NCI-H510A treated with DMSO at 0.1 percent for 48 hours (cell line): ENCODE measurements around the gene TRABD2B.

Experiments
- DNase-seq: peaks from one replicate; lab custom pipeline; 2025; lab: John Stamatoyannopoulos, UW

TRABD2B gene

DNA sequence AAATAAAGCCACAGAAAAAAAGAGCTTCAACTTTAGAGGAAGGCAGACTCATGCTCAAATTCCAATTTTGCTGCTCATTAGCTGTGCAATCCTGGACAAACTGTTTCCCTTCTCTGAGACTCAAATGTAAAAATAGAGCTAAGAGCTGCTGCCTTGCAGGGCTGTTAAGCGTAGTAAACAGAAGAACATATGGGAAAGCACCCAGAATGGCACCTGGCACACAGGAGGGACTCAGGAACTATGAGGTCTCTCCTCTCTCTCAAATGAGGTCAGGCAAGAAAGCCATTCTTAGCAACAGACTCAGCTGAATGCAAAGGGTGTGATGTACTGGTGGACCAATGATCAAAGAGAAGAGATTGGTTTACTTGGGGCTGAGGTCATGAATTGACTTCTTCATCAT is 61.3 kb downstream of the TRABD2B start:
- DNase-seq = no peak

DNA sequence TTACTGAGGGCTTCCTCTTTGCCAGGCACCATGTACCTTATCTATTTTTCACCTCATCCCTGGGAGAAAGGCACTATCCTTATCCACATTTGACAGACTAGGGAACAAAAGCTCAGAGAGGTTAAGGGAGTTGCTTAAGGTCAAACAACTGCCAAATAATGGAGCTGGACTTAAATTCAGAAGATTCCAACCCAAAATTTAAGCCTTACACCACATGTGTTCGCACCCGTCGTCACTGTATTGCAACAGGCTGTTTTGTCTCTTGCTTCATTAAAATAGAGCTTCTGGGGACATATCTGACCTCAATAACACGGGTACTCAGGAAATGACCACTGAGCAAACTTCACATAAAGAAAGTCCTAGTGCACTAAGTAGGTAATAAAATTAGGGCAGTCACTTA is 62.0 kb downstream of the TRABD2B start:
- no peak for DNase-seq

DNA sequence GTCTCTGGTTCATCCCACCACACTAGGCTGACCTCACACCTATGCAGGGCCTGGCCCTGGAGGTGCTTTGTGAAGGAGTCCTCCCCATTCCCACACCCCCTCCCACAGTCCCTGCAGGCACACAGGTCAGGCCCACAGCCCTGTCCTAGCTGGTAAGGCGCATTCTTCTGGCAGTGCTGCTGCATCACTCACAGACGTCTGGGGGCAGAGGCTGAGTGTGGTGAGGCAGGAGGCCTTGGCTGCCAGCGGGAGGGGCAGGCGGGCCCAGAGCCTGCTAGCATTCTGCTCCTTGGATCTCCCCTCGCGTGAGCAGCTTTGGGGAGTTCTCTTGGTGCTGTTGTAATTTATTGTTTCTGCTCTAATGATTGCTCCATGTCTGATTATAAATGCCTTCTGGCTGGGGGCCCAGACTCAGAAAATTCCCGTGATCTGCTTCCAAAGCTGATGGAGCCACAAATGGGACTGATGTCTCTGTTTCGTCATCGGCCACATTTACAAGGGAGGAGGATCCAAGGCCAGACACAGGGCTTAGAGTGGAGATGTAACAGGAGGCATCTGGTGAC is 62.9 kb downstream of the TRABD2B start:
- DNase-seq = no peak

DNA sequence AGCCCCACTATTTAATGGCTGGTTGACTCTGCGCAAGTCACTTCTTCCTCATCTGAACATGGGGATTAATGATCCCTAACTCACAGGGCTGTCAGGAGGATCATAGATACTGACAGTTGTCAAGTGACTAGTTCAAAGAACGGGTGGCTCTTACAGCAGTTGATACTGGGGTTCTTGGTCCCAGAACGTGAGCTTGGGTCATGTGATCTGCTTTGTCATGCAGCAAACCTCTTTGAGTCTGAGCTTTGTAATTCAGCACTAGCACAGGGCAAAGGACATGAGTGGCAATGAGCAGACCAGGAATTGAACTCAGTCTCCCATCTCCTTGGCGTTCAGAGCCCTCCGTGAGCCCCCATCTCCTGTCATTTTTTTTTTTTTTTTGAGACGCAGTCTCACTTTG is 64.4 kb downstream of the TRABD2B start:
- DNase-seq = no peak

DNA sequence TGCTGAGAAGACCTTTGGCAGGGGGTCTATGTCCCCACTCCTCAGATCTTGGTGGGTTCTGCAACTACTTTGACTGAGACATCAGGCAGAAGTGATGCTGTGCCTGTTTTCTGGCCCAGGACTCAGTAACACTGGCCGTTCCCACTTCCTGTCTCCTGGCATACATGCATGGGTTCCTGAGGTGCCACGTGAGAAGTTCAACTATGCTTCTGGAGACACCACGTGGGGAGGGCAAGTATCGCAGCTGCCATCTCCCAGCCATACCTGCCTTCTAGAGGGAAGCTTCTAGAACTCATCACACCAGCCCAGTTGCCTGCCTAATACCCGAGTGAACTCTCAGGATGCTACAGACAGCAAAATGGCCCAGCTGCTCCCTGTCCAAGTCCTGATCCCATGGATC is 65.8 kb downstream of the TRABD2B start:
- DNase-seq = peak; percentile 41

DNA sequence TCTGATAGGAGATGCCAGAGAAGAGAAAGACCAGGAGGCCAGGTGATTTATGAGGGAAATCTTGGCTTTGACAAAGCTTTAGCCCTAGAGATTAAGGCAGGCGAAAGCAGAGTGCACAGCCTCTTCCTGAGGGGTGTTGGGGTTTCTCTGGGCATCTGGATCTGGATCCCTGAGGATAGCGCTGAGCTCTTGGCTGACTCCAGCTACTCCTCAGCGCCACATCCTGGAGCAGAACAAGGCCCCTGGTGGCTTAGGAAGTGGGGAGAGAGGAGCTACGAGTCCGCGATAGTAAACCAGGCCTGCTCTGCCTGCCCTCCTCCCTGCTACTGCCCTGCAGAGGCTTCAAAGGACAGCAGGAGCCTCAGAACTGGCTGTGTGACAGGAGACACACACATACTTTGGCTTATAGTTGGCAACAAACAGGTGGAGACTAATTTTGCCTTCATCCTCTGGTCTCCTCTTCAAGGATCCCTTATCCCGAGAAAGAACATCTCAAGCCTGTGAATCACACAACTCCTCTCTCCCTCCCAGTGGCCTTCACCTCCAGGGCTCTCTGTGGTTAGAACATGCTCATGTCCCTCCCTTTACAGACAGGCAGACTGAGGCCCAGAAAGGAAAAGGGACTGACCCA is 66.9 kb downstream of the TRABD2B start:
- no peak for DNase-seq

DNA sequence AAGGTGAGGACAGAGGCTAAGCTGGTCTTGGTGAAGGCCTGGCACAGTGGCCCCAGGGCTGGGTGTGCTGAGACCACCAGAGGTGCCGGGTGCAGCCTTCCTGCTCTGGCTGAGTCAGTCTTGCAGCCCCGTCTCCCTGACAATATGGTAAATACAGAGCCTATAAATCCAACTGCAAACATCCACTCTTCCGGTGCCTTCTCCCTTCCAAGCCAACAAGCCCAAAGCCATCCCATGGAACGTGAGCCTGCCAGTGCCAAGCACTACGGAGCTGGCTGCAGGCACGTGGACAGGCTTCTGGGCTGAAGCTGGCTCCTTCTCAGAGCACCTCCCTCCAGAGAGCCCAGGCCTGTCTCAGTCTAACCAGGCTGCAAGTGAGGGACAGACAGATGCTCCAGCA is 70.0 kb downstream of the TRABD2B start:
- no peak for DNase-seq

DNA sequence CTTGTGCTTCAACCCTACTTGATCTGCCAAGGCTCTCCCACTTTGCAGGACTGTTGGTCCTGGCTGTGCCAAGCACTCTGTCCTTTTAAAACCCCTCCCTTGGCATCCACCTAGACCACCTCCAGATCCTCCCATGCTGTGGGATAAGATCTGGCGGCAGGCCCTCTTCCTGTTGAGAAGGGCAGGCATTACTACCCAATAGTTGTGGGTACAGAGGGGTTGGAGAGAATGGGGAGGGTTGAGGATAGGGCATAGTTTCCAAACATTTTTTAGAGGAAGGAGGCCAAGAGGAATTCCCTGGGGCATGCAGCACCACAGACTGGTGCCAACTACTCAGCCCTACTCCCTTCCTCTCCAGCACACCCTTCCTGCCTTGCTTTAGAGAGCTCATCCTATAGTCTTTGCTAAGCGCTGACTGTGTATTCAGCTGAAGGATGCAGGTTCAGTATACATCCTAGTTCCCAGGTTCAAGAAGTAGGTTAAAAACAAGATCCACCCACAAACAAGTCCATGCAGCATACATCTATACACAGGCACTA is 70.7 kb downstream of the TRABD2B start:
- DNase-seq = no peak

DNA sequence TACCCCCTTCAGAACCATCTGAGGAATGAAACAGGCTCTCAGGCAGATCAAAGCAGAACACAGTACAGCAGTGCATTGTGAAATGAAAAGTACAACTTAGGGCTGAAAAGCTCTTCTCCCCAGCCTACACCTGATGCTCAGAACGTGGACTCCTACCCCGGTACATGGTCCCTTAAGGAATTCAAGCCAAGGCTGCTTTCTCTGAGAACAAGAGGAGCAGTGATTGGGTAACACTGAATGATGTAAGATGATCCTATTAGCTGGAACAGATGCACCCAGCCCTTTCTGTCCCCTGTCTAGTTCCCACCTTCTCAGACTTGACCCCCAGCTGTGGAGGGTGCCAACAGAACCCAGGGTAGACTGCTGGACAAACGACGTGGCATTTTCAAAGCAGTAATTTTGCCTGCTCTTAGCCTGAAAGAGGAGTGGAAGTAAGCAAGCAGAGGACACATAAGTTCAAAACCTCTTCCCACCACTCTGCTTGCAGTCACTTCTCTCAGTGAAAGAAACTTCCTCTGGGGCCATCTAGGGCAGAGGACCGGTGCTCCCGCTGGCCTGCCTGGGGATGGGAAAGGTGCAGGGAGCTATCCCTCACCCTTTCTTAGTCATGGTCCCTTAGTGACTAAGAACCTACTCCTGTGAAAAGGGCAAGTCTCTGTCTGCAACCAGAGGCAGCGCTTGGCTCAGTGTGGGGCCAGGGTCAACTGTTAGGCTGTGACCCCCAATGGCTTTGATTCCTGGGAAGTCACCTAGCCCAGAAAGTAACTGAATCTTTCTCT is 72.7 kb downstream of the TRABD2B start:
- DNase-seq = no peak

DNA sequence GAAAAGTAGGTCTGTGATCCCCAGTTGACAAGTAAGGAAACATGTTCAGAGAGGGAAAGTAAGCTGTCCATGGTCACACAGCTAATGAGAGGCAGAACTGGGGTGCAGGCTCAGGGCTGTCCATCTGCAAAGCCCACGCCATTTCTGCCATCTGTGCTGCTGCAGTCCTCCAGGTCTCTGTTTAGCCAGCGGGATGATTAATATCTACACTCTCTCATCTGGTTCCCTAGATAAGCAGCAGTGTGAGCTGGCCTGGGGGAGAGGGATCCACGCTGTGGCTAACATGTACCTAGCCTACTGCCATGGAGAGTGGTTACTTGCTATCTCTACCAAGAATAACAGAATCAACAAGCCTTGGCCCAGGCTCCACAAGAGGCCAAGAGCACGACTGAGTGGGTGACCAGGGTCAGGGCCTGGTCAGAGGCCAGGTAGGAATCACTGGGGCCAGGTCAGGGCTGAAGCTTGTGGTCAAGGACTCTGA is 75.2 kb downstream of the TRABD2B start:
- DNase-seq = no peak

DNA sequence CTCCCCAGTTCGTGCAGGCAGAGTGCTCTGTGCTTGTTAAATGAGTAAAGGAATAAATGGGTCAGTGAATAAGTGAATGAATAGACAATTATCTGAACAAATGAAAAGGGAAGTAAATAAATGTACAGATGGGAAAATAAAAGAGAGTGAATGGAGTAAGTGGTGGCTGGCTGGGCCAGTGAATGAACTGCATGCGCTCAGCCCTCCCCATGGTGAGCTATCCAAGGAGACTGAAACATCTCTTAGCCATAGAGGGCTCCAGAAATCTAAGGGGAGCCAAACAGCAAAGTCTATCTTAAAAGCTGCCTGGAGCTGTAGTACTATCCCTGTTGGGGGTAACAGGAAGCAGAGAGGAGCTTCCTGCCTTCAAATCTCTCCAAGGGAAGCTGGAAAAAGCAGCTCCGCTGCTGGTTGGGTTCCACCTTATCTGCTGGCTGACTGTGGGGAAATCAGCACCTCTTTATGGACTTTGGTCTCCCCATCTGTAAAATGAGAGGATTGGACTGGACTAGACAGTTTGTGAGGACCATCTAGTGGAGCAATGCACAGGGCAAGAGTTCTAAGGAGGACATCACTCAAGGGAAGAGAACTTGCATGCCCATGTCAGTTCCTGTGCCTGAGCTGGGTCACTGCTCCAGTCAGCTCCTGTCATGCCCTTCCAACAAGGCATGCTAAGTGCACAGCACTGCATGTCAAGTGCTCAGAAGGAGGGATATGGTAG is 77.9 kb downstream of the TRABD2B start:
- DNase-seq = no peak

DNA sequence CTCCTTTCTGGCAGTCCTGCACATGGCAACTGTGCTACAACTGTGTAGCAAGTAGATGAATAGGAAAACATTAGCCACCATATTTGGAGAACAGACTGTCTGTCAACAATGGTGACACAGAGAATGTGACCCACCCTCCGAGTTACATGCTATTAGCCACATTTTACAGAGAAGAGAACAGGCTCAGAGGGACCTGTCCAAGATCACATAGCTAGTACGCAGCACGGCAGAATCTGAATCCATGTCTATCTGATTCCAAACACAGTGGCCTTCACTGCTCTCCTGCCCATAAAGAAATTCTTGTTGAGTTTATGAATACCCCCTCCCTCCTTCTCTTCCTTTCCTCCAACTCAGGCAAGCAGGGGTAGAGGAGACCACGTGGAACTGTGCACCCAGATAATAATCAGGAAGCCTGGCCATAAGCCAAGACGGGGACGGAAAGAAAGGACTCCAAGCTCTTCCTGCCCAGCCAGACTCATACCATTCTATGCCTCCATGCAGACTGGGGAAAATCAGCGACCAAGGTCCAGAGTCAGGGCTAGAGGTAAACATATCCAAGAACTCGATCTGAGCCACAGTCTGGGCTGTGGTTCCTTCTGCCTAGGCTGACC is 78.8 kb downstream of the TRABD2B start:
- DNase-seq = no peak

DNA sequence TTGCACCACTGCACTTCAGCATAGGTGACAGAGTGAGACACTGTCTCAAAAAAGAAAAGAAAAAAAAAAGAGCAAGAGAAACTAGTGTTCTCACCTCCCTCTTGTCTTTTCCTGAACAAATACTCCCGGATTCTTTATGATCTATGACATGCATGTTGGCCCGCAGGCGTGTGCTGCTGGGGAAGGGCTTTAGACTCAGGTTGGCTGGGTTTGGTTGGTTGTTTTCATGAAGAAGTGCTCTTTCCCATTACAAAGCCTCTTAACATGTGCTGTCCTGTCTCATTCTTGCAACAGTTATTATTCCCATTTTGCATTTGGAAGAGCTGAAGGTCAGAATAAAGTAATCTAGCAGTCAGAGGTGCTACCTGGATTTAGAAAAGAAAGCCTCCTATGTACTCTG is 79.5 kb downstream of the TRABD2B start:
- DNase-seq = no peak

DNA sequence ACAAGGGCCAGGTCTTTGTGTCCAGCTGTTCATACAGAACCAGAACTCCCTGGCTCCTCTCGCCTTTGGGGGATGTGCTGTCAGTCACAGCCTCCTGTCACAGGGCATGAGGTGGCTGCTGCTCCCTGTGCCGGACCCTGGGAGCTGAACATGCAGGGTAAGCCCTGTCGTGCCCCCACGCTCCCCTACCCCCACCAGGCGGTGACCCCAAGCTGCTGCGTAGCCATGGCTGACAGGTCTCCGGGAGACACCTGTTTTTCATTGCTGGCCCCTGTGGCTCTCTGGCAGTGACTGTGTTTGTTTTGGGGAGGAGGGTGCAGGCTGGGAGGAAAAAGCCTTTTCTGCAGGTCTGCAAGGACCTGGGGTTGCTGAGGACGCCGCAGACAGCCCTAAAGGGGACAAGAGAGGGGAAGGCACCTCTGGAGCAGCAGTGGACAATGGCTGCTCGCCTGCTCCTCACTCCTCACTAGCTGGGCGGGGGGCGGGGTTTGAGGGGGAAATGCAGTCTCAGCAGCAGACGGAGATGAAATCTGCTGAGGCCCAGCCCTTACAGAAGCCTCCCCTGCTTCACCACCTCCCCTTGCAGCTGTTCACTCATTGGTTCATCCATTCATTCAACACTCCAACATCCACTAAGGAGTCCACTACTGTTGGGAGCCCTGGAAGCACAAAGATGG is 81.4 kb downstream of the TRABD2B start:
- peak; percentile 48 for DNase-seq

DNA sequence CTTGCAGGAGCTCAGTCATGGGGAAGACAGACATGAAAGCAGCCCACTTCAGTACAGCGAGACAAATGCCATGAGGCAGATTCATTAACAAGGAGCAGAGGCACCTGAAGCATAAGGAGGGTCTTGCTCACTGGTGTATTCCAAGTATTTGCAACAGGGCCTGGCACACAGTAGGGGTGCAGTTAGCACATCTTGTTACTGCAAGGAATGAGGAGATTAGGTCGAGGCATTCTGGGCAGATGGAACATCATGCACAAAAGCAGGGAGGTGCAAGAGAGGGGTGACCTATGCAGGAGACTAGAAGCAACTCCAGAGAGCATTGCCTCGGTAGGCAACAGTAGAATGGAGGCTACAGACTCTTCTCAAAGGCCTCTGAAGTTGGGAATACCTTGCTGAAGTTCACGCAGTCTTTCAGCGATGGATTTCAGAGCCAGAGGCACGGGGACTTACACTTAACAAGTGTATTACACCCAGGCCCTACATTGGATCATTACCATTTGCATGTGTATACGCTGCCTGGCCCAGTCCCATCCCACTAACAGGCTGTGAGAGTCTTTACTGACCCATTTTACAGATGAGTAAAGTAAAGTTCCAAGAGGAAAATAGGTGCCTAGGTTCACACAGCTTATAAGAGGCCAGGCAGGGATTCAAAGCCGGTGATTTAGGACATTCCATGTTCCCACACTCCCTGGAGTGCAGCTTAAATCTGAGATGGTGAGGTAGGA is 82.1 kb downstream of the TRABD2B start:
- DNase-seq = no peak

DNA sequence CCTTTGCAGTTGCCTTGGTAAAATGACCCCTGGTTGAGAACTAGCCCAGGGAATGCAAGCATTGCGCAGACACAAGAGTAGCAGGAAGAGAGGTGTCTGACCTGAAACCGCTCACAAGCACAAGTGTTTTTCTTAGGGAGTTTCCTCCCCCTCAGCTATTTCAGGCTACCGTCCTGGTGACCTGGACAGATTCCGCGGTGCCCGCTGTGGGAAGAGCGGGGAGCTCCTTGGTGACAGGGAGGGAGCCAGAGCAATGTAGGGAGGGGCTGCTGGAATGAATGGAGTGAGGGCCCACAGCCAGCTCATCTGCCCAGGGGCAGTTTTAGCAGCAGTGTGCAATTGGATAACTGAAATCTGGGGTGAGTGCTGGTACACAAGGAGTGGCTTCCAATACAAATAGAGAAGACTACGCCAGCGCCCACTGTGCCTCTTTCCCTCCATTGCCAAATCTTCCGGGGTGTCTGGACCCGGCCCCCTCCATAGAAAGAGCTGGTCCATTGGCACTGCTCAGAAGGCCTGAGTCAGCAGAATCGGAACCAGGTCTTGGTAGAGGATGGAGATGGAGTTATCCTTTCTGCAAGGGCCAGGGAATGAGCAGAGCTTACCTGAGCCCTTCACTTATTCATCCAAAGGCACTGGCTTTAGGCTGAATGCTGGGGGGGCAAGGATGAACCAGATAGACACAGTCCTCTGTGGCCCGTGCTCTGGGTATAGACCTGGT is 82.8 kb downstream of the TRABD2B start:
- DNase-seq = no peak

DNA sequence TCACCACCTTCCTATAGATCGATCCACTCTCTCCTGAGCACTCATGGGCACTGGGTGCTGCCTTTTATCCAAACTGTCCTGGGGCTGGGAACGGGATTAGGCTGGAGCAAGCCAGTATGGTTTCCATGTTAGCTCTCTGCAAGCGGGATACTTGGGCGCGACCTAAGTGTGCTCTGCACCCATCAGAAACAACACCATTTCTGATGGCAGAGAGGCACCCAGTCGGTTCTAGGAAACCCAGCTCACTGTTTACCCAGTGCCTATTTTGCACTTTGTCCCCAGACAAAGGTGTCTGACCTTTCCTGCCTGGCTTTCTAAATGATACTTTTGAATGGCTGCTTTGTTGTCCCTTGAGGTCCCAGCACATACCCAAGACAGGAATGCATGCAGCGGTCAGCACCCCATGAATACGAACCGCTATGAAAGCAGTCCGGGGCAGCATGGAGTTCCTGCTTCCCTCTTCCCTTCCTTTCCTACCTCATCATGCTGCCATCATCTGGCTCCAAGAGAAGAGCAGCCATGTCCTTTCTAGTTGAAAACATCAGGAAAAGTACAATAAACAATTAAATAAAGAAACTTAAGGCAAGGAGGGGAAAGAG is 83.9 kb downstream of the TRABD2B start:
- DNase-seq = no peak

DNA sequence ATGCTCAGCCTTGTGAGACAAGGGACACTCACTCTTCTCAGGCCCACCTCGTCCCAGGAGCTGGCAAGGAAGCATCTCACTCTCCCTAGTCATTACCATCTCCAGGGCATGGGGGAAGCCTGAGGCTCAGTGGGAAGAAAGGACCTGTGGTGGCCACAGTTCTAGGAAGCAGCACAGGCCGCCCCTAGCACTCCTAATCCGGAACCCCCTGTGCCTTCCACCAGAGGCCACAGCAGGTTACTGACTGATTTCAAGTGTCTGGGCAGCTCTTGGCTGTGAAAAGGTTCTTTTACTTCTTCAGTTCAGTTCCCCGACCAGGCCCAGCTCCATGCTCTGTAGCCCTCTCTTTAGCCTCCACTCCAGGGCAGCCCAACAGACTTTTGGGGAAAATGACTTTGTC is 84.4 kb downstream of the TRABD2B start:
- DNase-seq = no peak

DNA sequence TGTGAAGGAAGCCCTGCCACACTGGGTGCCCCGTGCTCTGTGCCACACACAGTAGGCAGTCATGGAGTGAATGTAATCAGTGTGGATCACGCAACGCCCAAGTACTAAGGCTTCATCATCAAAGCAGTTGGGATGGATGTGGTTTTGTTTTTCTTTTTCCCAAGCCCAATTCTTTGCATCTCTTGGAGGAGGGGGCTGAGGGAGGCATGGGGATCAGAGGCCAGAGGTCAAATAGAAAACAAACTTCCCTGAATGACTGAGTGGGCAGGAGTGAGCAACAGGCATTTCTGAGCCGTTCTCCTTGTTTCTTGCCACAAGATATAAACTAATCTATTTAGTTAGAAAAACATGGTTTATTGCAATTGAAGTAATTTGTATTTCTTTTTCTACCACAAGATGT is 85.3 kb downstream of the TRABD2B start:
- DNase-seq = no peak

DNA sequence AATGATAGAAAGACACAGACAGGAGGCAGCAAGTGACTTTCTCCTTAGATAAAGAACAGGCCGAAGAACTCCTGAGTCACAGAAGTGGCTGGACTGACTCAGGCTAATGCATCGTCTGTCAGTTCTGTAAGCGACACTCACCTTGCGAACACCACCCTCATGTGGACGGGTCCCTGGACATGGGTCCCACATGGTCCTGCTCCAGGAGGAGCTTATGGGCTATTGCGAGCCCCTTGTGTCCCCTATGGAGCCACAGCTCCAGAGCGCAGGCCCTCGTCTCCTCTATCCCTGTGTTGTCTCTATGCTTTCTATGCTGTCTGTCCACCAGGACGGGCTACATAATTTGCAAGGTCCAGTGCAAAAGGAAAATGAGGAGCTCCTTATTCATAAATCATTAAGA is 85.8 kb downstream of the TRABD2B start:
- DNase-seq = no peak
